Measurements from ENCODE around the gene FMNL2. TPM values are rescaled to one million over a fixed set of nuclear protein-coding genes. Genes with fewer than 3 reads are reported as not detected.

FMNL2 gene
- total RNA-seq, 1 experiment from 2014 or later = 33.6 TPM

GRCh38 chr2:152303951-152304350 is 31.0 kb upstream of the FMNL2 start:
- H3K23me2 ChIP-seq (ENCODE audit: insufficient read length, low read depth, low read length, poor library complexity, severe bottlenecking) = no peaks in the 10 kb centered on the region
- no peak overlapping the region for H2BK12ac ChIP-seq (ENCODE audit: insufficient read length, low read depth, low read length)
- H4K20me1 ChIP-seq (ENCODE audit: control insufficient read depth, insufficient read depth, insufficient read length) = no peaks in the 10 kb centered on the region
- no peak overlapping the region for H3K14ac ChIP-seq (ENCODE audit: insufficient read depth, low read length)
- WGBS (ENCODE audit: extremely low coverage, insufficient read length, low lambda C conversion rate) = no CpG with 5 or more reads among the region's 2 CpGs
- peaks cover 4 to 7% of the 10 kb centered on the region in 2 experiments; a peak in 3 of 4 replicates for H3K4me1 Mint-ChIP-seq
- no peak overlapping the region for H3K4ac ChIP-seq (ENCODE audit: low read depth, low read length)
- H3K4me1 ChIP-seq (ENCODE audit: insufficient read depth, low read length) = no peaks in the 10 kb centered on the region
- no peaks in the 10 kb centered on the region for H3K9me3 Mint-ChIP-seq
- TF ChIP-seq CTCF (conservative IDR thresholded peaks at IDR 0.05) = no peak
- H3K27me3 Mint-ChIP-seq (ENCODE audit: low read depth) = no peaks in the 10 kb centered on the region
- no peak overlapping the region for H2BK20ac ChIP-seq (ENCODE audit: low read depth, low read length, poor library complexity, severe bottlenecking)
- H3K79me2 ChIP-seq (ENCODE audit: insufficient read depth, low read length) = no peaks in the 10 kb centered on the region
- no peak overlapping the region for H3K9ac ChIP-seq (ENCODE audit: extremely low read depth, insufficient read length, low read length)
- H2BK5ac ChIP-seq (ENCODE audit: insufficient read length, low read length) = no peak overlapping the region
- no peaks in the 10 kb centered on the region for H3K9me3 ChIP-seq (ENCODE audit: control insufficient read depth, low read depth, low read length)
- H3K27me3 ChIP-seq (ENCODE audit: insufficient read depth, low read length) = no peaks in the 10 kb centered on the region
- no peak overlapping the region for H4K5ac ChIP-seq (ENCODE audit: insufficient read length, low read depth, low read length)
- H3K18ac ChIP-seq (ENCODE audit: insufficient read length, low read depth, low read length) = no peak overlapping the region
- H2AK5ac ChIP-seq (ENCODE audit: insufficient read length, low read length) = no peak overlapping the region
- H3T11ph ChIP-seq (ENCODE audit: low read length) = no peak overlapping the region
- no peak overlapping the region for H3K27ac Mint-ChIP-seq
- no peak overlapping the region for H3K4me3 Mint-ChIP-seq
- H4K8ac ChIP-seq (replicated peaks; ENCODE audit: insufficient read length, low read depth, low read length) = no peak overlapping the region
- H3K36me3 Mint-ChIP-seq (ENCODE audit: insufficient read depth in 1 of 3, low read depth in 3 of 3) = no peaks in the 10 kb centered on the region; a peak in 1 of 7 replicates
- no peak overlapping the region for H3K4me2 ChIP-seq (ENCODE audit: insufficient read depth, insufficient read length, low read length)
- no peak for DNase-seq
- H3K56ac ChIP-seq (ENCODE audit: insufficient read length, low read depth, low read length) = no peak overlapping the region
- no peak overlapping the region for H2AFZ ChIP-seq (ENCODE audit: low read length)
- H3K79me1 ChIP-seq (ENCODE audit: insufficient read depth, low read depth, low read length, poor library complexity, severe bottlenecking) = no peaks in the 10 kb centered on the region
- no peak overlapping the region for H2BK15ac ChIP-seq (ENCODE audit: low read depth, low read length)
- H4K91ac ChIP-seq (ENCODE audit: insufficient read length, low read depth, low read length) = no peak overlapping the region
- H3K23ac ChIP-seq (ENCODE audit: insufficient read length, low read depth, low read length) = no peak overlapping the region
- H3K27ac ChIP-seq (ENCODE audit: insufficient read length, low read depth, low read length) = no peak overlapping the region
- H2BK120ac ChIP-seq (ENCODE audit: low read depth, low read length, poor library complexity, severe bottlenecking) = no peak overlapping the region

Measured in H9 (cell line).